NT2/D1 (cell line): ENCODE results near the gene PEAR1.

Source experiments
- SUZ12 ChIP-seq: IDR thresholded peaks from 2 replicates; pipeline ENCODE4 v1.6.1; 2011; ENCODE audit not compliant: insufficient read length, insufficient read depth; ENCODE audit errors: extremely low read depth
- YY1 ChIP-seq: IDR thresholded peaks from 2 replicates; pipeline ENCODE4 v1.6.1; 2011; ENCODE audit not compliant: insufficient read length, insufficient read depth
- ZNF274 ChIP-seq: IDR thresholded peaks from 2 replicates; pipeline ENCODE4 v1.6.1; 2011; ENCODE audit warnings: mild to moderate bottlenecking, low read depth, low read length

DNA sequence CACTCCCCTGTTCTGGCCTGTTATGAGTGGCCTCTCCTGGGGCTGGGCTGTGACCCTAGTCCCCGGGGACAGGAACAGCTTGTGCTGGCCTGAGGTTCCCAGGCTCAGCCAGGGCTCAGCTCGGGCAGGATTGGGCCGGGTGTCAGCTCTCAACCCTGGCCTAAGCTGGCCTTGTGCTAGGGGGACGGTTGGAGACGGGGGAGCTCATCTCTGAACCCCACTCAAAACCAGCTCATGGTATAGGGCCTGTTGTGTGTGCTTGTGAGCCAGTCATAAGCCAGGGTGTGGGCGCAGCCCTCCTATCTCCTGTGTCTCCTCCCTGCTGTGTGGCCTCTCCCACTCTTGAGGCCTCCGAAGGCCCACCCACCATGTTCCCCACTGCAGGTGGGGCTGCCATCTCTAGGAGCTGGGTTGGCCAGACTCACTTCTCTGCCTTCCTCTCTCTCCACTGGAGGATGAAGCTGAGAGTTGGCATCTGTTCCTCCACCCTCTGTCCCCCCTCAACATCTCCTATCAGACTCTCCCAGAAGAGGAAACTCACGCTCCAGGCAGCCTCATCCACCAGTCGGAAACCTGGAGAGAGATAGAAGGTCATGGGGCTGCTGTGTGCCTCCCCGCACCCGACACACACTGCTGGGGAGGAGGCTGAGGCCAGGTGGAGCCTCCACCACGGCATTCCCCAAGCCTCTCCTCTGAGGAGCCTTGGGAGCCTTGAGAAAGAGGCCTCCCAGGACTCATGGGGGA lies 1.4 kb downstream of the PEAR1 start:
- TF ChIP-seq ZNF274: no peak
- no peak for TF ChIP-seq YY1
- no peak for TF ChIP-seq SUZ12
